ENCODE measurements around the gene MTERF4.

Gene MTERF4

GRCh38 chr2:241103176-241103595 lies 1.1 kb upstream of the MTERF4 start:
- DNase-seq (ENCODE audit: low read depth in 1 of 2, low spot score in 1 of 2), result no peak
- Histone ChIP-seq H3K27me3 (ENCODE audit: insufficient read depth, poor library complexity, severe bottlenecking) (no peaks in the 10 kb centered on the region), H3K4me3 (replicated peaks; ENCODE audit: insufficient read depth, low read length) (peak overlapping the region; percentile 88), H3K27ac (replicated peaks) (peak overlapping the region; percentile 85)
- TF ChIP-seq POLR2AphosphoS5 (IDR thresholded peaks at IDR 0.05; ENCODE audit: low read depth), result no peak
- no peak for TF ChIP-seq GABPA (IDR thresholded peaks at IDR 0.05; ENCODE audit: low read depth)
- TF ChIP-seq SPI1 (IDR thresholded peaks at IDR 0.05; ENCODE audit: borderline replicate concordance, low read depth), result no peak
- TF ChIP-seq CTCF (IDR thresholded peaks at IDR 0.05; ENCODE audit: insufficient read depth, low read length), result no peak
- TF ChIP-seq REST (IDR thresholded peaks at IDR 0.05; ENCODE audit: insufficient replicate concordance, low read depth), result no peak

DNA sequence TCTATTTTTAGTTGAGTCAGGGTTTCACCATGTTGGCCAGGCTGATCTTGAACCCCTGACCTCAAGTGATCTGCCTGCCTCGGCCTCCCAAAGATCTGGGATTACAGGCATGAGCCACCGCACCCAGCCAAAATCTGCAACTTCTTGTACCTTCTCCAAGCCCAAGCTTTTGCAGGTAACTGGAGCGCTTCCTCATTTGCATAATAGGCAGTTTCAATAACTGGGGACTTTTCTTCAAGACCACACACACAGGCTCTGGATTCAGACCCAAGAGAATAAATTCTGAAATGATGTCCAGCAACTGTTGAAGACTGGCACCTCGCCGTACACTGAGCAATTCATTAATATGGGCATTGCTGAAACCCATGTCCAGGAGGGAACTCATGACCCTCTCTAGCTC lies 2.8 kb downstream of the MTERF4 start:
- Histone ChIP-seq H3K27me3 (ENCODE audit: insufficient read depth, poor library complexity, severe bottlenecking) (no peaks in the 10 kb centered on the region), H3K4me3 (replicated peaks; ENCODE audit: insufficient read depth, low read length) (no peak overlapping the region), H3K27ac (replicated peaks) (no peak overlapping the region)
- no peak for DNase-seq (ENCODE audit: low read depth in 1 of 2, low spot score in 1 of 2)
- TF ChIP-seq GABPA (IDR thresholded peaks at IDR 0.05; ENCODE audit: low read depth) (no peak), CTCF (IDR thresholded peaks at IDR 0.05; ENCODE audit: insufficient read depth, low read length) (no peak), POLR2AphosphoS5 (IDR thresholded peaks at IDR 0.05; ENCODE audit: low read depth) (no peak), SPI1 (IDR thresholded peaks at IDR 0.05; ENCODE audit: borderline replicate concordance, low read depth) (no peak)

GRCh38 chr2:241096979-241097378 lies 5.1 kb downstream of the MTERF4 start:
- DNase-seq (ENCODE audit: low read depth in 1 of 2, low spot score in 1 of 2), result no peak
- TF ChIP-seq SPI1 (IDR thresholded peaks at IDR 0.05; ENCODE audit: borderline replicate concordance, low read depth), result no peak
- Histone ChIP-seq H3K27ac (replicated peaks) (no peak overlapping the region), H3K27me3 (ENCODE audit: insufficient read depth, poor library complexity, severe bottlenecking) (no peaks in the 10 kb centered on the region), H3K4me3 (replicated peaks; ENCODE audit: insufficient read depth, low read length) (no peak overlapping the region)

GRCh38 chr2:241095594-241096290 lies 6.3 kb downstream of the MTERF4 start:
- no peak for DNase-seq (ENCODE audit: low read depth in 1 of 2, low spot score in 1 of 2)
- no peak for TF ChIP-seq SPI1 (IDR thresholded peaks at IDR 0.05; ENCODE audit: borderline replicate concordance, low read depth)
- H3K27ac ChIP-seq (replicated peaks), result no peak overlapping the region
- no peaks in the 10 kb centered on the region for H3K27me3 ChIP-seq (ENCODE audit: insufficient read depth, poor library complexity, severe bottlenecking)
- no peak overlapping the region for H3K4me3 ChIP-seq (replicated peaks; ENCODE audit: insufficient read depth, low read length)

DNA sequence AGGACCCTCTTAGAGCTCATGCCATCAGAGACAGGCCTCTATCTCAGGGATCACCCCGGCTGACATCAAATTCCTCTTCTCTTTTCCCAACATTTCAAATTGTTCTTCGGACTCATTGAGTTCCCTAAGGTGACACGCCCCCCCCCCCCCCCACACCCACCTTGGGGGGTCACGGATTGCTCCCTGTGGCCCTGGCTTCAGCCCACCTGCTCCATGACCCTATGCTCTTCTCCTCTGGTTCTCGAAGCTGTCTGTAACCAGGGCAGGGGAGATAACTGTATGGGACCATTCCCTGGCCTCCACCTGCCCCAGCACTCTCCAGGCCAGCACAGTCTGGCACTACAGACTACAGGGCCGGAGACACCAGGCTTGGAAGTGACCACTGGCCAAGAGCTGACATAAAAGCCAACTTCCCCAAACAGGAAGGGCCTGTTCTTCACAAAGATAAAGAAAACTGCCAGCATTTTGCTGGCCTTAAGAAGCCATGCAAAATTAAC lies 7.1 kb downstream of the MTERF4 start:
- DNase-seq (ENCODE audit: low read depth in 1 of 2, low spot score in 1 of 2), result no peak
- no peaks in the 10 kb centered on the region for H3K27me3 ChIP-seq (ENCODE audit: insufficient read depth, poor library complexity, severe bottlenecking)
- H3K27ac ChIP-seq (replicated peaks), result no peak overlapping the region
- no peak overlapping the region for H3K4me3 ChIP-seq (replicated peaks; ENCODE audit: insufficient read depth, low read length)
- TF ChIP-seq POLR2AphosphoS5 (IDR thresholded peaks at IDR 0.05; ENCODE audit: low read depth) (no peak), CTCF (IDR thresholded peaks at IDR 0.05; ENCODE audit: insufficient read depth, low read length) (no peak), REST (IDR thresholded peaks at IDR 0.05; ENCODE audit: insufficient replicate concordance, low read depth) (no peak), GABPA (IDR thresholded peaks at IDR 0.05; ENCODE audit: low read depth) (no peak), SPI1 (IDR thresholded peaks at IDR 0.05; ENCODE audit: borderline replicate concordance, low read depth) (no peak)

All from HL-60 (cell line).